ENCODE data around the gene TBX18.

GRCh38 chr6:84756877-84757276 lies 7.5 kb downstream of the TBX18 start:
- TF ChIP-seq CTCF (conservative IDR thresholded peaks at IDR 0.05): no peak
- TF ChIP-seq ZFX (IDR thresholded peaks at IDR 0.05): no peak

All from C4-2B (cell line).